Measurements from ENCODE around the gene MTAP.

MTAP gene

DNA sequence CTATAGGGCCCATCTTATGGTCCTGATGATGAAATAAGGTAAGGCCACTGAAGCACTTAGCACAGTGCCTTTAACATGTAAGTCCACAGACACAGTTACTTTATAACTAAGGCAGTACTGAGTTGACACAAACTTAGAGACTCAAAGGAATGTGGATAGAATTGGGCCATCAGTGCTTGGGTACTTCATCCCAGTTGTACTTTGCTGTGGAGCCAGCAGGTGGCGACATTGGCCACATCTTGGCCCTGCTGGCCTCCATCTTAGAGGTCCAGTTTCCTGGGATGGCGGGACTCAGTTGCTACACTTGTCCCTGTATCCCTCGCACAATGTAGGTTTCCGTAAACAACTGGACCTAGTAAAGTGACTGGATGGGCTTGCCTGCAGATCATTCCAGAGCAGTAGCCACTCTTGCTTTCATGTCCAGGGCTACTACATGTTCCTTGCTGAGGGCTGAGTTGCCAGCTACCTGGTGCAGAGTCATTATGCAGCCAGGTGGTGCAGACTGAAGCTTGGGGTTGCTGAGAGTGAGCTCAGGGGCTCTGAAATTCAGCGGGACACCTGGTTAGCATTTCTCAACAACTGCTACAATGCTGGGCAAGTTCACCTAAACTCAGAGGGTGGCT, 10.6 kb downstream of the MTAP start:
- peak in 1 of 2 experiments; percentile 50 for DNase-seq (ENCODE audit: low read depth in 1 of 2, low spot score in 1 of 2)
- Histone ChIP-seq H3K27me3 (ENCODE audit: insufficient read depth, poor library complexity, severe bottlenecking) (no peaks in the 10 kb centered on the region), H3K4me3 (replicated peaks; ENCODE audit: insufficient read depth, low read length) (no peak overlapping the region), H3K27ac (replicated peaks) (no peak overlapping the region)
- TF ChIP-seq, protein P1, sequence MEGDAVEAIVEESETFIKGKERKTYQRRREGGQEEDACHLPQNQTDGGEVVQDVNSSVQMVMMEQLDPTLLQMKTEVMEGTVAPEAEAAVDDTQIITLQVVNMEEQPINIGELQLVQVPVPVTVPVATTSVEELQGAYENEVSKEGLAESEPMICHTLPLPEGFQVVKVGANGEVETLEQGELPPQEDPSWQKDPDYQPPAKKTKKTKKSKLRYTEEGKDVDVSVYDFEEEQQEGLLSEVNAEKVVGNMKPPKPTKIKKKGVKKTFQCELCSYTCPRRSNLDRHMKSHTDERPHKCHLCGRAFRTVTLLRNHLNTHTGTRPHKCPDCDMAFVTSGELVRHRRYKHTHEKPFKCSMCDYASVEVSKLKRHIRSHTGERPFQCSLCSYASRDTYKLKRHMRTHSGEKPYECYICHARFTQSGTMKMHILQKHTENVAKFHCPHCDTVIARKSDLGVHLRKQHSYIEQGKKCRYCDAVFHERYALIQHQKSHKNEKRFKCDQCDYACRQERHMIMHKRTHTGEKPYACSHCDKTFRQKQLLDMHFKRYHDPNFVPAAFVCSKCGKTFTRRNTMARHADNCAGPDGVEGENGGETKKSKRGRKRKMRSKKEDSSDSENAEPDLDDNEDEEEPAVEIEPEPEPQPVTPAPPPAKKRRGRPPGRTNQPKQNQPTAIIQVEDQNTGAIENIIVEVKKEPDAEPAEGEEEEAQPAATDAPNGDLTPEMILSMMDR (IDR thresholded peaks at IDR 0.05; ENCODE audit: insufficient read depth, low read length), result peak; percentile 48
- no peak for TF ChIP-seq GABPA (IDR thresholded peaks at IDR 0.05; ENCODE audit: low read depth)
- TF ChIP-seq SPI1 (IDR thresholded peaks at IDR 0.05; ENCODE audit: borderline replicate concordance, low read depth), result no peak
- TF ChIP-seq, protein P2, sequence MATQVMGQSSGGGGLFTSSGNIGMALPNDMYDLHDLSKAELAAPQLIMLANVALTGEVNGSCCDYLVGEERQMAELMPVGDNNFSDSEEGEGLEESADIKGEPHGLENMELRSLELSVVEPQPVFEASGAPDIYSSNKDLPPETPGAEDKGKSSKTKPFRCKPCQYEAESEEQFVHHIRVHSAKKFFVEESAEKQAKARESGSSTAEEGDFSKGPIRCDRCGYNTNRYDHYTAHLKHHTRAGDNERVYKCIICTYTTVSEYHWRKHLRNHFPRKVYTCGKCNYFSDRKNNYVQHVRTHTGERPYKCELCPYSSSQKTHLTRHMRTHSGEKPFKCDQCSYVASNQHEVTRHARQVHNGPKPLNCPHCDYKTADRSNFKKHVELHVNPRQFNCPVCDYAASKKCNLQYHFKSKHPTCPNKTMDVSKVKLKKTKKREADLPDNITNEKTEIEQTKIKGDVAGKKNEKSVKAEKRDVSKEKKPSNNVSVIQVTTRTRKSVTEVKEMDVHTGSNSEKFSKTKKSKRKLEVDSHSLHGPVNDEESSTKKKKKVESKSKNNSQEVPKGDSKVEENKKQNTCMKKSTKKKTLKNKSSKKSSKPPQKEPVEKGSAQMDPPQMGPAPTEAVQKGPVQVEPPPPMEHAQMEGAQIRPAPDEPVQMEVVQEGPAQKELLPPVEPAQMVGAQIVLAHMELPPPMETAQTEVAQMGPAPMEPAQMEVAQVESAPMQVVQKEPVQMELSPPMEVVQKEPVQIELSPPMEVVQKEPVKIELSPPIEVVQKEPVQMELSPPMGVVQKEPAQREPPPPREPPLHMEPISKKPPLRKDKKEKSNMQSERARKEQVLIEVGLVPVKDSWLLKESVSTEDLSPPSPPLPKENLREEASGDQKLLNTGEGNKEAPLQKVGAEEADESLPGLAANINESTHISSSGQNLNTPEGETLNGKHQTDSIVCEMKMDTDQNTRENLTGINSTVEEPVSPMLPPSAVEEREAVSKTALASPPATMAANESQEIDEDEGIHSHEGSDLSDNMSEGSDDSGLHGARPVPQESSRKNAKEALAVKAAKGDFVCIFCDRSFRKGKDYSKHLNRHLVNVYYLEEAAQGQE (IDR thresholded peaks at IDR 0.05; ENCODE audit: insufficient replicate concordance, low read depth), result no peak
- TF ChIP-seq POLR2AphosphoS5 (IDR thresholded peaks at IDR 0.05; ENCODE audit: low read depth), result no peak

DNA sequence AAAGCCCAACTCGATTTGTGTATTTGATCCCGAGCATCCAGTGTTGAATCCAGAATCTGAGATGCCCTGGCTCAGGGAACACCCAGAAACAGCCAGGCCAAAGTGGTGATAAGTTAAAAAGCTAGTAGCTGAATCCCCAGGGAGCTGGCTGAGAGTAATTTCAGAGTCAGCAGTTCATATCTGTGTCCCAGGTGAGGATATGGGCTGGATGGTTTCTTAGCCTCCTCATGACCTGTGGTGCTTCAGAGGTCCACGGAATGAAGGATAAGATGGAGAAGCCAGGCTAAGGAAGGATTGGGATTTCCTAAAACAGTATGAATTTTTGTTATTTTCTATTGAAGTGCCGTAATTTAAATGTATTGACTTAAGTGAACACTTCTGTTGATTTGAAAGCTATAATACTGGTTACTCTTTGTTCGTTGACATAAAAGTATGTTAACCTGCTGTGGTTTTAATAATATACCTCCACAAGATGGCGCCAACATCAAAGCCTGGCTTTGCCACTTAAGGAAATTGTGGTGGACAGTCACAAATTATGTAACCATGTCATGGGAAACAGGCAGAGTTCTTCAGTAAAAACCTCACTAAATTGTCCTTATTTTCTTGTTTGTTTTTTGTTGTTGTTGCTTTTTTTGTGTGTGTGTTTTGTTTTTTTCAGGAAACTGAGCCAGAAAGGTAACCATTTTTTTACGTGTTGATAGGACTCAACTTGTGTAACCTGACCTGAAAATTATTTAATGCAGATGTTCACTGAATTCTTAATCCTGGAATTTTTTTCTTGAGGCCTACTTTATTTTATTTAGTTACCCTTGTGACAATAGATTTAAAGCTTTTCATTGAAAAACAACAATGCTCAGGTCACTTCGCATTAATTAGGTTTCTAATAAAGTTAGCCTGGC, 11.4 kb downstream of the MTAP start:
- Histone ChIP-seq H3K27me3 (ENCODE audit: insufficient read depth, poor library complexity, severe bottlenecking) (no peaks in the 10 kb centered on the region), H3K27ac (replicated peaks) (no peak overlapping the region), H3K4me3 (replicated peaks; ENCODE audit: insufficient read depth, low read length) (no peak overlapping the region)
- peak in 1 of 2 experiments; percentile 65 for DNase-seq (ENCODE audit: low read depth in 1 of 2, low spot score in 1 of 2)
- TF ChIP-seq SPI1 (IDR thresholded peaks at IDR 0.05; ENCODE audit: borderline replicate concordance, low read depth) (no peak), GABPA (IDR thresholded peaks at IDR 0.05; ENCODE audit: low read depth) (no peak)
- TF ChIP-seq, protein P2 (IDR thresholded peaks at IDR 0.05; ENCODE audit: insufficient replicate concordance, low read depth), result no peak
- TF ChIP-seq, protein P1 (IDR thresholded peaks at IDR 0.05; ENCODE audit: insufficient read depth, low read length), result peak; percentile 6

DNA sequence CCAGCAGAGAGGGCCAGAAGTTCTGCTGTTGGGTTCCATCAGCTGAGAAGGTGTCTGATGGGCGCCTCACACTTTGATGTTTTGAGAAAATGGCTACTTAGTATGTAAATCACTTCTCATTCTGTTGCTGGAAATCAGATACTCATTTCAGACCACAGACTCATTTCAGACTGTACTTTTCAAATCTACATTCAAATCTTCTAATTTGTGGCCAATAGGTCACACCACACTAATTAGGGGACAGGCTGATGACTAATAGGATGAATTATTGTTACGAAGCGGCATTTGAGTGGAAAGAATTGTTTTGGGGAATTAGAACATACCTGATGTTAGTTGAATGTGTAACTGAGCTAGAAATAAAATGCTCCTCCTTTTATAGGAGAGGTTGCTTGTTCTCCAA, 13.2 kb downstream of the MTAP start:
- TF ChIP-seq POLR2AphosphoS5 (IDR thresholded peaks at IDR 0.05; ENCODE audit: low read depth) (no peak), GABPA (IDR thresholded peaks at IDR 0.05; ENCODE audit: low read depth) (no peak), SPI1 (IDR thresholded peaks at IDR 0.05; ENCODE audit: borderline replicate concordance, low read depth) (no peak)
- TF ChIP-seq, protein P2 (IDR thresholded peaks at IDR 0.05; ENCODE audit: insufficient replicate concordance, low read depth), result no peak
- TF ChIP-seq, protein P1 (IDR thresholded peaks at IDR 0.05; ENCODE audit: insufficient read depth, low read length), result no peak
- H3K27ac ChIP-seq (replicated peaks), result no peak overlapping the region
- H3K27me3 ChIP-seq (ENCODE audit: insufficient read depth, poor library complexity, severe bottlenecking), result no peaks in the 10 kb centered on the region
- no peak for DNase-seq (ENCODE audit: low read depth in 1 of 2, low spot score in 1 of 2)
- no peak overlapping the region for H3K4me3 ChIP-seq (replicated peaks; ENCODE audit: insufficient read depth, low read length)

Measured in HL-60 (cell line).